Gastrocnemius medialis (tissue), 4 donors: ENCODE measurements around the gene PPFIBP1.
"Not testable (repeated sequence)": the region's sequence is repeated elsewhere in the genome, so short reads cannot be mapped to it uniquely, and the experiment has no call there.

Experiments
- POLR2A ChIP-seq, 2 donors: fragments of 450-650 bp; IDR thresholded peaks; one replicate each; pipeline ENCODE4 v1.6.1; 2017; ENCODE audit warnings: antibody characterized with exemption in 2 of 2, mild to moderate bottlenecking in 2 of 2, moderate library complexity in 2 of 2
- TF ChIP-seq, protein P1 (sequence below), 5 experiments: fragments of 450-650 bp in 3 of 5; fragments of 200-600 bp in 2 of 5; sonication (generic) in 2 of 5; IDR thresholded peaks in 4 of 5; conservative IDR thresholded peaks in 1 of 5; 1 replicate in 4 of 5; 2 replicates in 1 of 5; pipeline ENCODE4 v1.5.1; 2016 to 2019; ENCODE audit warnings: antibody characterized with exemption in 5 of 5, mild to moderate bottlenecking in 3 of 5, moderate library complexity in 3 of 5

DNA sequence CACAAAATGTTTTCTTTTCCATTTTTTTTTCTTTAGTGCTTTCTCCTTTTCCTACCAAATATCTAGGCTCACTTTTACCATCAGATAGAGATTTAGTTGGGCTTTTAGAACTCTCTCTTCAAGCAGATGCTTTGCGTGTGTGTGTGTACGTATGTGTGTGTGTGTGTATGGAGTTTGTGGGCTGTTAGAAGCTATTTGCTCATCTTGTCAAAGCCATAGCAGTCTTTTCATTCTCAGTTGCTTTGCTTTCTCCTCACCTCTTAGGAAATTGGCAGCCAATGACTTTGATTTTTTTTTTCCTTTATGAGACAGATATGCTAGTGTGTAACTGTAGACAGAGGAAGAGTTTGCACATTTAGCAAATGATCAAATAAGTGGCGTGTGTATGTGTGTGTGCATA, 57.8 kb downstream of the PPFIBP1 start:
- TF ChIP-seq, protein P1, sequence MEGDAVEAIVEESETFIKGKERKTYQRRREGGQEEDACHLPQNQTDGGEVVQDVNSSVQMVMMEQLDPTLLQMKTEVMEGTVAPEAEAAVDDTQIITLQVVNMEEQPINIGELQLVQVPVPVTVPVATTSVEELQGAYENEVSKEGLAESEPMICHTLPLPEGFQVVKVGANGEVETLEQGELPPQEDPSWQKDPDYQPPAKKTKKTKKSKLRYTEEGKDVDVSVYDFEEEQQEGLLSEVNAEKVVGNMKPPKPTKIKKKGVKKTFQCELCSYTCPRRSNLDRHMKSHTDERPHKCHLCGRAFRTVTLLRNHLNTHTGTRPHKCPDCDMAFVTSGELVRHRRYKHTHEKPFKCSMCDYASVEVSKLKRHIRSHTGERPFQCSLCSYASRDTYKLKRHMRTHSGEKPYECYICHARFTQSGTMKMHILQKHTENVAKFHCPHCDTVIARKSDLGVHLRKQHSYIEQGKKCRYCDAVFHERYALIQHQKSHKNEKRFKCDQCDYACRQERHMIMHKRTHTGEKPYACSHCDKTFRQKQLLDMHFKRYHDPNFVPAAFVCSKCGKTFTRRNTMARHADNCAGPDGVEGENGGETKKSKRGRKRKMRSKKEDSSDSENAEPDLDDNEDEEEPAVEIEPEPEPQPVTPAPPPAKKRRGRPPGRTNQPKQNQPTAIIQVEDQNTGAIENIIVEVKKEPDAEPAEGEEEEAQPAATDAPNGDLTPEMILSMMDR (IDR thresholded peaks at IDR 0.05 in 4 of 5, conservative IDR thresholded peaks at IDR 0.05 in 1 of 5): not testable (repeated sequence)
- not testable (repeated sequence) for TF ChIP-seq POLR2A (IDR thresholded peaks at IDR 0.05)
